Rectal smooth muscle tissue (tissue), 1 donor: Measurements from ENCODE around the gene L3MBTL4.
"Not testable (repeated sequence)": the region's sequence is repeated elsewhere in the genome, so short reads cannot be mapped to it uniquely, and the experiment has no call there.

Experiments used
- H3K27ac ChIP-seq: one replicate; pipeline ENCODE4 v1.7.0; 2013; ENCODE audit warnings: low read depth, low read length, inconsistent platforms
- H3K27me3 ChIP-seq: one replicate; pipeline ENCODE4 v1.7.0; 2013; ENCODE audit warnings: low read length; ENCODE audit not compliant: control insufficient read depth, insufficient read depth
- H3K36me3 ChIP-seq: one replicate; pipeline ENCODE4 v1.7.0; 2013; ENCODE audit warnings: low read length; ENCODE audit not compliant: control insufficient read depth, insufficient read depth
- H3K4me1 ChIP-seq: one replicate; pipeline ENCODE4 v1.7.0; 2013; ENCODE audit warnings: low read length; ENCODE audit not compliant: control insufficient read depth, insufficient read depth
- H3K4me3 ChIP-seq: one replicate; pipeline ENCODE4 v1.7.0; 2013; ENCODE audit warnings: low read length
- H3K9ac ChIP-seq: one replicate; pipeline ENCODE4 v1.7.0; 2013; ENCODE audit warnings: low read length

L3MBTL4 gene

GRCh38 chr18:6401687-6402086 lies 13.0 kb downstream of the L3MBTL4 start:
- no peak overlapping the region for H3K4me3 ChIP-seq

GRCh38 chr18:6399776-6400175 lies 14.9 kb downstream of the L3MBTL4 start:
- H3K36me3 ChIP-seq, result no peaks in the 10 kb centered on the region
- H3K4me1 ChIP-seq, result no peaks in the 10 kb centered on the region
- H3K9ac ChIP-seq, result no peak overlapping the region
- no peak overlapping the region for H3K27ac ChIP-seq
- H3K4me3 ChIP-seq, result no peak overlapping the region
- no peaks in the 10 kb centered on the region for H3K27me3 ChIP-seq

More at GRCh38 chr18:6401687-6402086, 13.0 kb downstream of the L3MBTL4 start:
- no peaks in the 10 kb centered on the region for H3K27me3 ChIP-seq
- H3K4me1 ChIP-seq, result no peaks in the 10 kb centered on the region
- H3K27ac ChIP-seq, result no peak overlapping the region
- H3K36me3 ChIP-seq, result no peaks in the 10 kb centered on the region
- no peak overlapping the region for H3K9ac ChIP-seq

DNA sequence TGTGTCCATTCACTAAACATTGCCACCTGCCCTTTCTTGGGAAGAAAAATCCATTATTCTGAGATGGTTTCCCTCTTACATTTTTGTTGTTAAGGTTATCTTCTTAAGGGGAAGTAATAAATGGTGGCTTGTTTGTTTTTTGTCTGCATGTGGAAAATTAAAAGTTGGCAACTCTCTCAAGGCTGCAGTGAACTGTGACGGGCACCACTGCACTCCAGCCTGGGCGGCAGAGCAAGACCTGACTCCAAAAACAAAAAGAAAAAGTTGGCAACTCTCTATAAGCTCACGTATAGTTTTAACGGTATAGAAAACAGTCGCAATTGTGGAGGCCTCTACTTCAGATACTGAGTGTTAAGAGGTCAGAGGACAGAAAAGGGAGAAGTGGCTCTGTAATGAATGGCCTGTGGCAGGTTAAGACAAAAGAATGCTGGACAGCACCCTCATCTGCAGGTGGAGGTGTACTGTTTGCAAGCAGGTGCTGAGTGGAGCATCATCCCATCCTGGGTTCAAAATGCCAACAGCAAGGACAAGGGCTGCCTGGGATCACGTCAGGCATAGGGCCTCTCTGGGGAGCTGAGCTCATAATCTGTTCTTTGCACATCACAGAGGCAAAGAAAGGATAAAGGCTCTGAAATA lies 16.7 kb downstream of the L3MBTL4 start:
- Histone ChIP-seq H3K4me1 (no peaks in the 10 kb centered on the region), H3K27me3 (no peaks in the 10 kb centered on the region), H3K36me3 (no peaks in the 10 kb centered on the region), H3K27ac (no peak overlapping the region), H3K9ac (no peak overlapping the region), H3K4me3 (no peak overlapping the region)

DNA sequence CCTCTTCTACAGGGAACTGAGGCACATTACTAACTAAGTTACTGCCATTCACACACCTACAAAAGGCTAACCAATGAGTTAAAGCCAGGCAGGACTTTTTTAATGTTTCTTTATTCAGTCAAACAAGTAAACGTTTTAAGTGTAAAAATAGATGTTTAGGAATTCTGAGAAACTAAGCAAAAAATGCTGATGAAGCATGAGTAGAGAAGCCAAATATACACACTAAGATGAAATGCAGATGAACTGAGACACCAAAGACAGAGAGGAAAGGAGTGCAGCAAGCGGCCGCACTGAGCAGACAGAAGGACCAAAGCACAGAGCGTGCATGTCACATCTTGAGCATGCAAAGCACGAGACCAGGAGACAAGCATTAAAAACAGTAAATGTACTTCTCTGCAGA lies 17.9 kb downstream of the L3MBTL4 start:
- Histone ChIP-seq H3K36me3 (no peaks in the 10 kb centered on the region), H3K9ac (no peak overlapping the region), H3K27ac (no peak overlapping the region), H3K4me3 (no peak overlapping the region), H3K4me1 (no peaks in the 10 kb centered on the region), H3K27me3 (no peaks in the 10 kb centered on the region)

- H3K9ac ChIP-seq, result no peak overlapping the region
- H3K27me3 ChIP-seq, result no peaks in the 10 kb centered on the region
- no peak overlapping the region for H3K27ac ChIP-seq
- H3K36me3 ChIP-seq, result no peaks in the 10 kb centered on the region
- H3K4me3 ChIP-seq, result no peak overlapping the region
- H3K4me1 ChIP-seq, result no peaks in the 10 kb centered on the region
Measured at GRCh38 chr18:6396276-6396675, 18.4 kb downstream of the L3MBTL4 start.

GRCh38 chr18:6389005-6389404 lies 25.7 kb downstream of the L3MBTL4 start:
- Histone ChIP-seq H3K36me3 (no peaks in the 10 kb centered on the region), H3K9ac (no peak overlapping the region), H3K4me3 (no peak overlapping the region), H3K27me3 (no peaks in the 10 kb centered on the region), H3K4me1 (no peaks in the 10 kb centered on the region), H3K27ac (no peak overlapping the region)

DNA sequence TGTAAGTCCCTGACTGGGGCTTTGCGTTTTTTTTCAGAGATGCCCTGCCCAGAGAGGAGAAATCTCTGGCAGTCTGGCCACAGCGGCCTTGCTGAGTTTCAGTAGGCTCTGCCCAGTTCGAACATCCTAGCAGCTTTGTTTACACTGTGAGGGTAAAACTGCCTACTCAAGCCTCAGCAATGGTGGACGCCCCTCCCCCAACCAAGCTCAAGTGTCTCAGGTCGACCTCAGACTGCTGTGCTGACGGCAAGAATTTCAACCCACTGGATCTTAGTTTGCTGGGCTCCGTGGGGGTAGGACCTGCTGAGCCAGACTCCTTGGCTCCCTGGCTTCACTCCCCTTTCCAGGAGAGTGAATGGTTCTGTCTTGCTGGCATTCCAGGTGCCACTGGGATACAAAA lies 31.7 kb downstream of the L3MBTL4 start:
- no peak overlapping the region for H3K4me3 ChIP-seq
- H3K4me1 ChIP-seq, result no peaks in the 10 kb centered on the region
- H3K9ac ChIP-seq, result no peak overlapping the region
- no peak overlapping the region for H3K27ac ChIP-seq
- H3K36me3 ChIP-seq, result no peaks in the 10 kb centered on the region
- H3K27me3 ChIP-seq, result no peaks in the 10 kb centered on the region

DNA sequence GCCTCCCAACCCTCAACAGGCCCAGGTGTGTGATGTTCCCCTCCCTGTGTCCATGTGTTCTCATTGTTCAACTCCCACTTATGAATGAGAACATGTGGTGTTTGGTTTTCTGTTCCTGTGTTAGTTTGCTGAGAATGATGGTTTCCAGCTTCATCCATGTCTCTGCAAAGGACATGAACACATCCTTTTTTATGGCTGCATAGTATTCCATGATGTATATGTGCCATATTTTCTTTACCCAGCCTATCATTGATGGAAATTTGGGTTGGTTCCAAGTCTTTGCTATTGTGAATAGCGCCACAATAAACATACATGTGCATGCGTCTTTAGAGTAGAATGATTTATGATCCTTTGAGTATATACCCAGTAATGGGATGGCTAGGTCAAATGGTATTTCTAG lies 37.2 kb downstream of the L3MBTL4 start:
- not testable (repeated sequence) for H3K27ac ChIP-seq, H3K9ac ChIP-seq, H3K4me3 ChIP-seq, H3K36me3 ChIP-seq, H3K27me3 ChIP-seq, H3K4me1 ChIP-seq

- no peaks in the 10 kb centered on the region for H3K36me3 ChIP-seq
- no peak overlapping the region for H3K9ac ChIP-seq
- no peak overlapping the region for H3K4me3 ChIP-seq
- H3K4me1 ChIP-seq, result no peaks in the 10 kb centered on the region
- no peak overlapping the region for H3K27ac ChIP-seq
- no peaks in the 10 kb centered on the region for H3K27me3 ChIP-seq
Measured at GRCh38 chr18:6376433-6377229, 38.1 kb downstream of the L3MBTL4 start.

- H3K36me3 ChIP-seq, result no peaks in the 10 kb centered on the region
- no peaks in the 10 kb centered on the region for H3K4me1 ChIP-seq
- H3K27me3 ChIP-seq, result no peaks in the 10 kb centered on the region
- H3K4me3 ChIP-seq, result no peak overlapping the region
- H3K27ac ChIP-seq, result no peak overlapping the region
- H3K9ac ChIP-seq, result no peak overlapping the region
Measured at GRCh38 chr18:6374935-6375529, 39.7 kb downstream of the L3MBTL4 start.

- Histone ChIP-seq H3K27me3 (no peaks in the 10 kb centered on the region), H3K9ac (no peak overlapping the region)
Measured at GRCh38 chr18:6374340-6374739, 40.4 kb downstream of the L3MBTL4 start.

GRCh38 chr18:6373187-6373586 lies 41.5 kb downstream of the L3MBTL4 start:
- Histone ChIP-seq H3K9ac (no peak overlapping the region), H3K27me3 (no peaks in the 10 kb centered on the region), H3K4me3 (no peak overlapping the region), H3K36me3 (no peaks in the 10 kb centered on the region), H3K27ac (no peak overlapping the region), H3K4me1 (no peaks in the 10 kb centered on the region)

More at GRCh38 chr18:6374340-6374739, 40.4 kb downstream of the L3MBTL4 start:
- Histone ChIP-seq H3K36me3 (no peaks in the 10 kb centered on the region), H3K27ac (no peak overlapping the region), H3K4me1 (no peaks in the 10 kb centered on the region), H3K4me3 (no peak overlapping the region)
